ENCODE data around the gene MEGF8. TPM values are rescaled to one million over a fixed set of nuclear protein-coding genes. Genes with fewer than 3 reads are reported as not detected.

Gene MEGF8
- total and polyA plus RNA-seq, 7 donors = 3.3 to 21.1 (median 8.1) TPM

DNA sequence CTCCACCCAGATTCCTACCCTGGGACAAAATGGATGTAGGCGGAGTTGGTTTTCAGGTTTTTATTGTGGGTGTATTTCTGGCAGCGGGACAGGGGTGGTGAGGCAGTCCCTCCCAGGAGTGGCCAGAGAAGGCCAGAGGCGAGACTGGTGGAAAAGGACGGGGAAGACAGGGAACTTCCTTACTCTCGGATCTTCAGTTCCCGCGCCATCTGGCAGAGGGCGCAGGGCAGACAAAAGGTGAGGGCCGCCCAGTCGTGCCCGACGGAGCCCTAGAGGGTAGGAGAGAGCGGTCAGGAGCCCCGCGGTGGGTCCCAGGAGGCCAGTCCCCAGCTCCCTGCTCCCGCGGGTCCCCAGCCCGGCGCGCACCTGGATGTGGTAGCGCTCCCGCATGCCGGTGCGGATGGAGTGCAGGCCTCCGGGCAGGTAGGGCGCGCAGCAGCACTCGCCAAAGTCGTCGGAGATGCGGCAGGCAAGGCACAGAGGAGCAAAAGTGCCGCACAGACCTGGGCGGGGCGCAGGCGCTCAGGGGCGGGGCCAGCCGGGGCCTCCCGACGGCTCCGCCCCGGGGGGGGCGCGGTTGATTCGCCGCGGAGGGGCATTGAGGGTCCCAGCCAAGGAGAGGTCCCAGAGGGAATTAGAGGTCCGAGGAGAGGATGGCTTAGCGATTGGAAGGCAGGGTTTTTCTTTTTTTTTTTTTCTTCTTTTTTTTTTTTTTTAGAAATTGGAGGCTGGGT, 61.7 kb downstream of the MEGF8 start:
- intact Hi-C loops (cut with DNase I) = no loop called here
- peak; percentile 53 to 70 for DNase-seq
- Histone ChIP-seq H3K9me3 (no peaks in the 10 kb centered on the region), H3K27ac (no peak overlapping the region), H3K36me3 (ENCODE audit: insufficient read depth in 1 of 2, low read depth in 1 of 2) (no peaks in the 10 kb centered on the region), H3K27me3 (ENCODE audit: insufficient read depth in 3 of 3, low read length in 2 of 3) (peaks cover 0 to 54% (median 7%) of the 10 kb centered on the region in 3 donors), H3K4me3 (peak overlapping the region; percentile 58), H3K4me1 (no peaks in the 10 kb centered on the region)
- 2 to 3% (median 2%) methylated on average over 34 to 48 of the region's 48 CpGs for WGBS, 3 donors
- TF ChIP-seq, protein P1, sequence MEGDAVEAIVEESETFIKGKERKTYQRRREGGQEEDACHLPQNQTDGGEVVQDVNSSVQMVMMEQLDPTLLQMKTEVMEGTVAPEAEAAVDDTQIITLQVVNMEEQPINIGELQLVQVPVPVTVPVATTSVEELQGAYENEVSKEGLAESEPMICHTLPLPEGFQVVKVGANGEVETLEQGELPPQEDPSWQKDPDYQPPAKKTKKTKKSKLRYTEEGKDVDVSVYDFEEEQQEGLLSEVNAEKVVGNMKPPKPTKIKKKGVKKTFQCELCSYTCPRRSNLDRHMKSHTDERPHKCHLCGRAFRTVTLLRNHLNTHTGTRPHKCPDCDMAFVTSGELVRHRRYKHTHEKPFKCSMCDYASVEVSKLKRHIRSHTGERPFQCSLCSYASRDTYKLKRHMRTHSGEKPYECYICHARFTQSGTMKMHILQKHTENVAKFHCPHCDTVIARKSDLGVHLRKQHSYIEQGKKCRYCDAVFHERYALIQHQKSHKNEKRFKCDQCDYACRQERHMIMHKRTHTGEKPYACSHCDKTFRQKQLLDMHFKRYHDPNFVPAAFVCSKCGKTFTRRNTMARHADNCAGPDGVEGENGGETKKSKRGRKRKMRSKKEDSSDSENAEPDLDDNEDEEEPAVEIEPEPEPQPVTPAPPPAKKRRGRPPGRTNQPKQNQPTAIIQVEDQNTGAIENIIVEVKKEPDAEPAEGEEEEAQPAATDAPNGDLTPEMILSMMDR (IDR thresholded peaks at IDR 0.05) = peak; percentile 21
- ATAC-seq = peak; percentile 36 to 66 (median 62)

DNA sequence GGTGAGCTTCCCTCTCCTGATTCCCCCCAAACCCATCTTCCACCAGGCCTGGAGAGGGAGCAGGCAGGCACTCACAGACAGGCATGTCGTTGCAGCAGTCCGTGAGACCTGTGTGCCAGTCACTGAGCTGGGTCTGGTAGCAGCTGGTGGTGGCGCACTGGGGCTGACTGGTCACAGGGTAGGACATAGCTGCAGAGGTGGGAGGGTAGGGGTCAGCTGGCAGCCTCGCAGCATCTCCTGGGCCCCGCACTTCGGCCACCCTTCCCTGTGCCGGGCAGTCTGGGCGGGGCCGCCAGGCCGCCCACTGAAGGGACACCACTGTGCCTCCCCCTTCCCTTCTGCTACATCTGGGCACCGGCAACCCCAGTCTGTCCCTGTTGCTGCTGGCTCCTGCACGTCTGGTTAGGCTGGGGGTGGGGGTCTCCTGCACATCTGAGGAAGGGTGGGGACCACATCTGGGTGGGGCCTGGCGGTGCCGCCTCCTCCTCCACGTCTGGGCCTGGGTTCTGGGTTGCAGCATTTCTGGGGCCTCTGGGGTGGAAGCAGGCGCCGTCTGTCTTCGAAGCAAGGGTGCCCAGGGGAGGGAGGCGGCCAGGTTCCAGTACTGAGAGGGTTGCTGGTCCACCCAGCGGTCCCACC, 63.5 kb downstream of the MEGF8 start:
- TF ChIP-seq, protein P1 (IDR thresholded peaks at IDR 0.05) = no peak
- H3K4me3 ChIP-seq = no peak overlapping the region
- no peak for DNase-seq
- intact Hi-C loops (cut with DNase I) = no loop called here
- 72 to 78% (median 73%) methylated on average over 17 to 20 of the region's 20 CpGs for WGBS, 3 donors
- no peak overlapping the region for H3K27ac ChIP-seq
- peaks cover 0 to 54% (median 7%) of the 10 kb centered on the region in 3 donors for H3K27me3 ChIP-seq (ENCODE audit: insufficient read depth in 3 of 3, low read length in 2 of 3)
- H3K4me1 ChIP-seq = no peaks in the 10 kb centered on the region
- ATAC-seq = no peak
- no peaks in the 10 kb centered on the region for H3K9me3 ChIP-seq
- no peaks in the 10 kb centered on the region for H3K36me3 ChIP-seq (ENCODE audit: insufficient read depth in 1 of 2, low read depth in 1 of 2)

DNA sequence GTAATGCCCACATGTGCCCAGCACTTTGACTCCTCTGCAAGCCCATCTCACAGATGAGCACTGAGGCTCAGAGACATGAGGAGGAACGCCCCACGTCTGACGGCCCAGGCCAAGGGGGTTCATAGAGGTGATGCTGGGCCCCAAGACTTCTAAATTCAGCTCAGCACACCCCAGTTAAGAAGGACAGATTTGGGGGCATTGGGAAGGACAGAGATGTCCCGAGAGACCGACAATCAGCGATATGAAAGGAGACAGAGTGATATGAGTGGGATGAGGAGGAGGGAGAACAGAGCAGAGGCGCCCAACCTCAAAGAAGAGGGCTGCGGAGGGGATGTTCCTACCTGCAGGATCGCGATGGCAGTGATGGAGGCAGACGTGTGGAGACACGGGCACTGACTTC, 64.5 kb downstream of the MEGF8 start, which contains the start of gene CNFN:
CNFN (minus strand) TSS at position 399 of the 400 bp plus-strand sequence. CDS start 1,260 bp downstream, outside the sequence.
- H3K4me3 ChIP-seq = no peak within 1 kb of the TSS
- peaks cover 0 to 50% (median 7%) of the 10 kb centered on the region in 3 donors for H3K27me3 ChIP-seq (ENCODE audit: insufficient read depth in 3 of 3, low read length in 2 of 3)
- WGBS, 3 donors = 49 to 55% (median 55%) methylated on average over 12 of the region's 12 CpGs
- no peak within 1 kb of the TSS for H3K27ac ChIP-seq
- no peaks in the 10 kb centered on the region for H3K36me3 ChIP-seq (ENCODE audit: insufficient read depth in 1 of 2, low read depth in 1 of 2)
- ATAC-seq = no peak
- intact Hi-C loops (cut with DNase I) = loop anchor here in 1 of 2 donors (10.0 kb wide), 1 partner anchor 255 kb away; the partner anchor contains the start of gene POU2F2
- no peaks in the 10 kb centered on the region for H3K9me3 ChIP-seq
- TF ChIP-seq, protein P1 (IDR thresholded peaks at IDR 0.05) = no peak
- no peak for DNase-seq
- no peaks in the 10 kb centered on the region for H3K4me1 ChIP-seq

DNA sequence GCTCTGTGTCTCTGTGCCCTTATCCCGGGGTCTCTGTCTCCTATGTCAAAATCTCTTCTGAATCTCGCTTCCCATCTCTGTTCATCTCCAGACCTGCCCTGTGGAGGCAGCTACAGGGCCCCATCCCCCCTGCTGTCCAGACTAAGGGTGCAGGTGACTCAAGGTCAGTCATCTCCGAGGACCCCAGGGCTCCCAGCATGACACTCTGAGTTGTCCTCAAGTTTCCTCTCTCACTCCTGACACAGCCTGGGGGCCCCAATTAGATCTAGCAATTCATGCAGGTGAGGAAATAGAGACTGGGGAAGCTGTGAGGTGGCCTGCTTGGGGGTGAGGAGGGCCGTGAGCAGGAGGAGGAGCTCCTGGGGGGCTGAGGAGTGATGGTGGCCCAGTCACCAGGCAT, 66.7 kb downstream of the MEGF8 start:
- 68 to 72% (median 71%) methylated on average over 4 of the region's 4 CpGs for WGBS, 3 donors
- ATAC-seq = no peak
- intact Hi-C loops (cut with DNase I) = loop anchor here in 1 of 2 donors (10.0 kb wide), 1 partner anchor 257 kb away; the partner anchor contains the start of gene POU2F2
- DNase-seq = no peak
- Histone ChIP-seq H3K9me3 (no peaks in the 10 kb centered on the region), H3K27ac (no peak overlapping the region), H3K4me3 (no peak overlapping the region), H3K4me1 (no peaks in the 10 kb centered on the region), H3K36me3 (ENCODE audit: insufficient read depth in 1 of 2, low read depth in 1 of 2) (no peaks in the 10 kb centered on the region), H3K27me3 (ENCODE audit: insufficient read depth in 3 of 3, low read length in 2 of 3) (peaks cover 0 to 33% (median 5%) of the 10 kb centered on the region in 3 donors)
- TF ChIP-seq, protein P1 (IDR thresholded peaks at IDR 0.05) = no peak

Measured in psoas muscle (tissue), 8 donors.